OCI-LY3 (cell line): ENCODE results near the gene SYCP1.

Source experiments
- H2AFZ ChIP-seq: fragments of 200-600, 300-600 bp; shearing (Covaris generic); 2 replicates; pipeline ENCODE4 v1.6.0; 2014; ENCODE audit warnings: antibody characterized with exemption, low read depth, low read length
- H3K27ac ChIP-seq: fragments of 200-600, 300-600 bp; sonication (generic); 2 replicates; pipeline ENCODE4 v1.5.1; 2014; ENCODE audit warnings: mild to moderate bottlenecking, low read length, moderate library complexity, mixed read lengths
- H3K27me3 ChIP-seq: fragments of 200-600, 300-600 bp; sonication (generic); 2 replicates; pipeline ENCODE4 v1.6.1; 2014; ENCODE audit warnings: low read depth, low read length, mixed read lengths
- H3K36me3 ChIP-seq: fragments of 200-600, 300-600 bp; sonication (generic); replicated peaks from 2 replicates; pipeline ENCODE3; 2014; ENCODE audit warnings: low read depth, low read length, mixed read lengths
- H3K4me1 ChIP-seq: fragments of 300-600, 200-600 bp; sonication (generic); 2 replicates; pipeline ENCODE4 v1.6.1; 2014; ENCODE audit warnings: low read length, mixed read lengths
- H3K4me2 ChIP-seq: fragments of 200-600, 300-600 bp; sonication (generic); 2 replicates; pipeline ENCODE4 v1.6.1; 2014; ENCODE audit warnings: low read length, mixed read lengths
- H3K4me3 ChIP-seq: fragments of 300-600, 200-600 bp; sonication (generic); 2 replicates; pipeline ENCODE4 v1.5.1; 2014; ENCODE audit warnings: antibody characterized with exemption, mild to moderate bottlenecking, low read length, moderate library complexity
- H3K79me2 ChIP-seq: fragments of 300-600, 200-600 bp; shearing (Covaris generic); 2 replicates; pipeline ENCODE4 v1.6.1; 2014; ENCODE audit warnings: mild to moderate bottlenecking, low read length, mixed read lengths
- H3K9ac ChIP-seq: fragments of 300-600, 200-600 bp; shearing (Covaris generic); 2 replicates; pipeline ENCODE4 v1.6.0; 2014; ENCODE audit warnings: mild to moderate bottlenecking, low read length, moderate library complexity
- H3K9me3 ChIP-seq: fragments of 200-600, 300-600 bp; shearing (Covaris generic); 2 replicates; pipeline ENCODE4 v1.6.1; 2014; ENCODE audit warnings: low read length, mixed read lengths; ENCODE audit not compliant: insufficient read depth
- H4K20me1 ChIP-seq: fragments of 200-600, 300-600 bp; sonication (generic); 2 replicates; pipeline ENCODE4 v1.6.1; 2016; ENCODE audit warnings: low read length, mixed read lengths; ENCODE audit not compliant: insufficient read depth
- CTCF ChIP-seq: fragments of 200-600, 300-600 bp; sonication (generic); IDR thresholded peaks from 2 replicates; pipeline ENCODE4 v1.5.1; 2014; ENCODE audit warnings: antibody characterized with exemption, low read length, low read depth
- EZH2phosphoT487 ChIP-seq: fragments of 200-600 bp; shearing (Covaris generic); IDR thresholded peaks from 2 replicates; pipeline ENCODE4 v1.6.1; 2018; ENCODE audit warnings: antibody characterized with exemption, mixed run types, low read depth

The SYCP1 gene

GRCh38 chr1:114986286-114986685, 131.6 kb downstream of the SYCP1 start:
- Histone ChIP-seq H3K27ac (no peak overlapping the region), H3K4me1 (no peaks in the 10 kb centered on the region), H3K9ac (no peak overlapping the region), H2AFZ (no peak overlapping the region), H3K4me2 (no peak overlapping the region), H3K79me2 (no peaks in the 10 kb centered on the region), H4K20me1 (no peaks in the 10 kb centered on the region), H3K9me3 (no peaks in the 10 kb centered on the region), H3K27me3 (no peaks in the 10 kb centered on the region), H3K36me3 (no peaks in the 10 kb centered on the region), H3K4me3 (no peak overlapping the region)
- TF ChIP-seq CTCF (no peak), EZH2phosphoT487 (no peak)

- Histone ChIP-seq H3K9ac (no peak overlapping the region), H2AFZ (no peak overlapping the region), H3K27ac (no peak overlapping the region), H3K27me3 (no peaks in the 10 kb centered on the region), H3K4me2 (no peak overlapping the region), H3K9me3 (no peaks in the 10 kb centered on the region), H3K79me2 (no peaks in the 10 kb centered on the region), H4K20me1 (no peaks in the 10 kb centered on the region), H3K36me3 (no peaks in the 10 kb centered on the region), H3K4me1 (no peaks in the 10 kb centered on the region), H3K4me3 (no peak overlapping the region)
- no peak for TF ChIP-seq CTCF
Measured at GRCh38 chr1:114988095-114988494, 133.4 kb downstream of the SYCP1 start.

DNA sequence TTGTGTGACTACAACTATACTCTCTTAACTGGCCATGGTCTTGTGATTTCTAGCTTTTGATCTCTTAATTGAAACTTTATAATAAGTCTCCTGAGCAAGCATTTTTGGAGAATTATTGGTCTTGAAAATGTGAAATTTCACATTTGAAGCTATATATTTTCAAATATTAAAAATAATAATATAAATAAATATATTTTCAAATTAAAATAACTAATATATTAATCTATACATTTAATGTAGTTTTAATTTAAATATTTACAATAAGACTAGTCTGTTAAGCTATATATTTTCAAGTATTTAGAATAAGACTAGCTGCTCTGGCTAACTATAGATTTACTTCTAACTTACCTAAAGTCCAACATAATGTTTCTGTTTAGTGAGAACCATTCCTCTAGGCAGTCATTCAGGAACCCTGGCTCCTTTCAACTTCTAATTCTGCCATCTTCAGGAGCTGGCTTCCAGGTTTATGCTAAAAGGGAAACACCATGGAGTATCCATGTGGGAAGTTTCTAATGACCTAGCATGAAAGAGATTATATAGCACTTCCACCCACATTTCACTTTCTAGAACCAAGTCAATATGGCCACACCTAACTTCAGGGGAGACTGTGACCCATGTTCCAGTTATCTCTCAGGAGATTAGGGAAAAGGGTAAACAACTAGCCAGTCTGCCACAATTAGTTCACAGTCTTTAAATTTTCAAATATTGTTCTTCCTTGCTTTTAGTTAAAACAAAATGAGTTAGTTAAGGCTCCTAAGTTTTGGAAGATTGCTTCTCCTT, 143.0 kb downstream of the SYCP1 start:
- TF ChIP-seq CTCF (no peak), EZH2phosphoT487 (no peak)
- Histone ChIP-seq H3K4me2 (no peak overlapping the region), H3K9ac (no peak overlapping the region), H3K4me3 (no peak overlapping the region), H3K4me1 (no peaks in the 10 kb centered on the region), H4K20me1 (no peaks in the 10 kb centered on the region), H3K9me3 (no peaks in the 10 kb centered on the region), H3K79me2 (no peaks in the 10 kb centered on the region), H3K27ac (no peak overlapping the region), H3K27me3 (no peaks in the 10 kb centered on the region), H2AFZ (no peak overlapping the region), H3K36me3 (no peaks in the 10 kb centered on the region)

GRCh38 chr1:115006191-115006590, 151.5 kb downstream of the SYCP1 start:
- Histone ChIP-seq H3K9me3 (no peaks in the 10 kb centered on the region), H3K4me2 (no peak overlapping the region), H3K36me3 (no peaks in the 10 kb centered on the region), H3K4me3 (no peak overlapping the region), H3K79me2 (no peaks in the 10 kb centered on the region), H4K20me1 (no peaks in the 10 kb centered on the region), H2AFZ (no peak overlapping the region), H3K4me1 (no peaks in the 10 kb centered on the region), H3K27ac (no peak overlapping the region), H3K9ac (no peak overlapping the region), H3K27me3 (no peaks in the 10 kb centered on the region)
- no peak for TF ChIP-seq EZH2phosphoT487
- no peak for TF ChIP-seq CTCF
